GM23338 (cell line): ENCODE data around the gene PIK3R5. TPM values are rescaled to one million over a fixed set of nuclear protein-coding genes. Genes with fewer than 3 reads are reported as not detected.

Experiments used
- ATAC-seq: fragments of 200-7000 bp; cut with Tn5 transposase; 3 replicates; pipeline ENCODE4 v1.9.1; 2020
- DNase-seq: peaks from one replicate; pipeline ENCODE4 v3.0.0-alpha.2; 2015; ENCODE audit warnings: low spot score
- H2AFZ ChIP-seq: fragments of 200-600 bp; sonication (generic); 2 replicates; pipeline ENCODE4 v1.8.0; 2016; ENCODE audit warnings: antibody characterized with exemption, mild to moderate bottlenecking, moderate library complexity
- H3F3A ChIP-seq: fragments of 200-600 bp; sonication (generic); replicated peaks from 2 replicates; pipeline ENCODE4 v1.8.0; 2017; ENCODE audit warnings: antibody characterized with exemption, mixed run types, low read depth
- H3K27ac ChIP-seq: fragments of 200-600 bp; sonication (generic); 2 replicates; pipeline ENCODE4 v1.6.1; 2016; ENCODE audit warnings: low read depth
- H3K27me3 ChIP-seq: fragments of 200-600 bp; sonication (generic); 2 replicates; pipeline ENCODE4 v1.8.0; 2016; ENCODE audit warnings: mild to moderate bottlenecking, mixed run types, moderate library complexity; ENCODE audit not compliant: insufficient read depth
- H3K36me3 ChIP-seq: fragments of 200-600 bp; sonication (generic); 2 replicates; pipeline ENCODE4 v1.8.0; 2016; ENCODE audit warnings: mild to moderate bottlenecking; ENCODE audit not compliant: insufficient read depth
- H3K4me1 ChIP-seq: fragments of 200-600 bp; sonication (generic); 2 replicates; pipeline ENCODE4 v1.8.0; 2016; ENCODE audit warnings: mild to moderate bottlenecking, moderate library complexity; ENCODE audit not compliant: insufficient read depth
- H3K4me2 ChIP-seq: fragments of 200-600 bp; sonication (generic); 2 replicates; pipeline ENCODE4 v1.7.1; 2017; ENCODE audit warnings: mixed run types
- H3K4me3 ChIP-seq: fragments of 200-600 bp; sonication (generic); 2 replicates; pipeline ENCODE4 v1.6.1; 2016; ENCODE audit warnings: mixed run types
- H3K79me2 ChIP-seq: fragments of 200-600 bp; sonication (generic); replicated peaks from 2 replicates; pipeline ENCODE4 v1.8.0; 2017; ENCODE audit warnings: mild to moderate bottlenecking; ENCODE audit not compliant: insufficient read depth
- H3K9me2 ChIP-seq: fragments of 200-600 bp; sonication (generic); 2 replicates; pipeline ENCODE4 v1.8.0; 2017; ENCODE audit not compliant: insufficient read depth
- H4K20me1 ChIP-seq: fragments of 200-600 bp; sonication (generic); replicated peaks from 2 replicates; pipeline ENCODE4 v1.8.0; 2017; ENCODE audit warnings: mild to moderate bottlenecking; ENCODE audit not compliant: insufficient read depth
- H3K27ac Mint-ChIP-seq: 2 replicates; pipeline ENCODE4 v1.8.0; 2020; ENCODE audit warnings: inconsistent platforms, mild to moderate bottlenecking, moderate library complexity, mixed read lengths
- H3K27me3 Mint-ChIP-seq: 3 replicates; pipeline ENCODE4 v1.8.0; 2022; ENCODE audit warnings: low read depth, mild to moderate bottlenecking, moderate library complexity, mixed read lengths, inconsistent platforms; ENCODE audit not compliant: insufficient read depth, poor library complexity
- H3K36me3 Mint-ChIP-seq: 3 replicates; pipeline ENCODE4 v1.8.0; 2021; ENCODE audit warnings: low read depth, mild to moderate bottlenecking, inconsistent platforms, moderate library complexity, mixed read lengths
- H3K4me1 Mint-ChIP-seq: 3 replicates; pipeline ENCODE4 v1.8.0; 2020; ENCODE audit warnings: mild to moderate bottlenecking, inconsistent platforms, mixed read lengths
- H3K4me3 Mint-ChIP-seq: 3 replicates; pipeline ENCODE4 v1.8.0; 2021; ENCODE audit warnings: moderate library complexity, mild to moderate bottlenecking, inconsistent platforms, mixed read lengths
- H3K9me3 Mint-ChIP-seq: 3 replicates; pipeline ENCODE4 v1.8.0; 2020; ENCODE audit warnings: moderate library complexity, mild to moderate bottlenecking, inconsistent platforms, mixed read lengths
- CREB1 ChIP-seq: fragments of 250-450 bp; sonication (Bioruptor Pico); IDR thresholded peaks from 2 replicates; pipeline ENCODE4 v1.5.0; 2020; ENCODE audit warnings: low read depth, mild to moderate bottlenecking, moderate library complexity
- EZH2phosphoT487 ChIP-seq: fragments of 200-600 bp; sonication (generic); IDR thresholded peaks from one replicate; pipeline ENCODE4 v1.8.1; 2018; ENCODE audit warnings: antibody characterized with exemption; ENCODE audit not compliant: unreplicated experiment
- JUNB ChIP-seq: IDR thresholded peaks from one replicate; pipeline ENCODE4 v1.6.1; 2016; ENCODE audit warnings: antibody characterized with exemption; ENCODE audit not compliant: unreplicated experiment
- POLR2AphosphoS5 ChIP-seq: IDR thresholded peaks from 2 replicates; pipeline ENCODE4 v1.6.1; 2016; ENCODE audit warnings: antibody characterized with exemption, low read depth
- REST ChIP-seq: IDR thresholded peaks from one replicate; pipeline ENCODE4 v1.6.1; 2018; ENCODE audit warnings: antibody characterized with exemption; ENCODE audit not compliant: unreplicated experiment
- ZNF114 ChIP-seq: fragments of 250-450 bp; sonication (Bioruptor Pico); IDR thresholded peaks from 2 replicates; pipeline ENCODE4 v1.5.0; 2020; ENCODE audit warnings: mild to moderate bottlenecking, moderate library complexity
- ZNF331 ChIP-seq: fragments of 250-450 bp; sonication (Bioruptor Pico); IDR thresholded peaks from 2 replicates; pipeline ENCODE4 v1.5.0; 2020; ENCODE audit warnings: low read depth, mild to moderate bottlenecking, moderate library complexity
- polyA plus RNA-seq: library from polyadenylated mRNA; unstranded; fragments of >200 nt; fragmentation: Nextera tagmentation; extraction: Ambion mirVana; gene quantifications from 2 replicates; pipeline ENCODE4 v1.2.1, GENCODE V29; 2016
- total RNA-seq: library from RNA; depleted of rRNA; stranded (reverse); fragments of >200 nt; shearing (Covaris generic); gene quantifications from 2 replicates; pipeline ENCODE4 v1.2.3, GENCODE V29; 2014
- TF ChIP-seq, protein P1 (sequence below): IDR thresholded peaks from 2 replicates; pipeline ENCODE4 v1.6.1; 2016; ENCODE audit warnings: antibody characterized with exemption

The PIK3R5 gene
- total and polyA plus RNA-seq, 2 experiments from 2014 or later: 1.7 to 9.4 TPM

- TF ChIP-seq, protein P1, sequence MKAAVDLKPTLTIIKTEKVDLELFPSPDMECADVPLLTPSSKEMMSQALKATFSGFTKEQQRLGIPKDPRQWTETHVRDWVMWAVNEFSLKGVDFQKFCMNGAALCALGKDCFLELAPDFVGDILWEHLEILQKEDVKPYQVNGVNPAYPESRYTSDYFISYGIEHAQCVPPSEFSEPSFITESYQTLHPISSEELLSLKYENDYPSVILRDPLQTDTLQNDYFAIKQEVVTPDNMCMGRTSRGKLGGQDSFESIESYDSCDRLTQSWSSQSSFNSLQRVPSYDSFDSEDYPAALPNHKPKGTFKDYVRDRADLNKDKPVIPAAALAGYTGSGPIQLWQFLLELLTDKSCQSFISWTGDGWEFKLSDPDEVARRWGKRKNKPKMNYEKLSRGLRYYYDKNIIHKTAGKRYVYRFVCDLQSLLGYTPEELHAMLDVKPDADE: no peak
- no peak for TF ChIP-seq CREB1 (CRISPR knock-in tag)
These were observed 51.6 kb downstream of the PIK3R5 start (continued) for GRCh38 chr17:8913879-8914278.

DNA sequence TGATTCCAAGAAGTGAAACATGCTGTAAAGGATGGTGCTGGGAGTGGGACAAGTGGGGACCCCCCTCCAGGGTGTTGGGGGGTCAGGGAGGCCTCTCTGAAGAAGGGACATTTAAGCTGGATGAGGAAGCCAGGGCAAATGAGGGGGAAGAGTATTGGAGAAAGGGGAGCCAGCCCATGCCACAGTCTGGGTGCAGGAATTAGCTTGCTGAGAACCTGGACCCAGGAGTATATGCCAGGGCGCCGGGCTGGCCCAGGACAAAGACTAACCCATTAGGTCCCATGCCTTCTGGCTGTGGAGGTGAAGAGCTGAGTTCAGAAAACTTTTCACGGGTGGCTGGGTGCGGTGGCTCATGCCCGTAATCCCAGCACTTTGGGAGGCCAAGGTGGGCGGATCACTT lies 52.4 kb downstream of the PIK3R5 start:
- Histone ChIP-seq H3K9me2 (no peaks in the 10 kb centered on the region), H3K36me3 (no peaks in the 10 kb centered on the region), H4K20me1 (no peaks in the 10 kb centered on the region), H3K27ac (no peak overlapping the region), H3K27me3 (no peaks in the 10 kb centered on the region), H3K4me3 (no peak overlapping the region), H2AFZ (no peak overlapping the region), H3F3A (no peaks in the 10 kb centered on the region), H3K79me2 (no peaks in the 10 kb centered on the region), H3K4me2 (no peak overlapping the region), H3K4me1 (no peaks in the 10 kb centered on the region)
- Mint-ChIP-seq H3K4me3 (no peak overlapping the region), H3K36me3 (peaks cover 9% of the 10 kb centered on the region), H3K27ac (no peak overlapping the region), H3K4me1 (no peaks in the 10 kb centered on the region), H3K27me3 (peaks cover 12% of the 10 kb centered on the region), H3K9me3 (peaks cover 12% of the 10 kb centered on the region)
- TF ChIP-seq EZH2phosphoT487: no peak
- no peak for TF ChIP-seq REST
- TF ChIP-seq POLR2AphosphoS5: no peak
- TF ChIP-seq, protein P1: no peak
- TF ChIP-seq ZNF114 (CRISPR knock-in tag): no peak
- no peak for TF ChIP-seq ZNF331 (CRISPR knock-in tag)
- TF ChIP-seq JUNB: no peak
- DNase-seq (no peak), ATAC-seq (no peak)
